Lower leg skin (tissue), 3 donors: ENCODE measurements around the gene GPRC5A.

Experiments used
- CTCF ChIP-seq, 3 donors: fragments of 450-650 bp; IDR thresholded peaks; one replicate each; pipeline ENCODE4 v1.5.1; 2016; ENCODE audit warnings: antibody characterized with exemption in 3 of 3, mild to moderate bottlenecking in 3 of 3, moderate library complexity in 2 of 3
- POLR2A ChIP-seq, 2 donors: fragments of 450-650 bp; IDR thresholded peaks; one replicate each; pipeline ENCODE4 v1.6.1; 2016 to 2017; ENCODE audit warnings: antibody characterized with exemption in 2 of 2, mild to moderate bottlenecking in 1 of 2, moderate library complexity in 1 of 2

- TF ChIP-seq POLR2A (IDR thresholded peaks at IDR 0.05): no peak
- no peak for TF ChIP-seq CTCF (IDR thresholded peaks at IDR 0.05)
Observed at GRCh38 chr12:12925388-12925787, 34.0 kb downstream of the GPRC5A start.
